CD4-positive, alpha-beta T cell (primary cell): ENCODE results near the gene KCNC1. TPM values are rescaled to one million over a fixed set of nuclear protein-coding genes. Genes with fewer than 3 reads are reported as not detected.

Experiments
- ATAC-seq: fragments of 200-7000 bp; cut with Tn5 transposase; one replicate; pipeline ENCODE4 v1.10.0; 2022; ENCODE audit warnings: mild to moderate bottlenecking; ENCODE audit not compliant: poor library complexity
- CTCF ChIA-PET: fragments of 350-600 bp; sonication (Branson Sonifier 250); formaldehyde crosslinking; loops from one replicate; lab custom pipeline; 2021; ENCODE audit warnings: antibody characterized with exemption, inconsistent platforms; lab: Charles Lee
- POLR2A ChIA-PET: fragments of 350-600 bp; sonication (Branson Sonifier 250); formaldehyde crosslinking; loops from one replicate; lab custom pipeline; 2021; ENCODE audit warnings: antibody characterized with exemption, inconsistent platforms; lab: Charles Lee
- DNase-seq, 14 experiments: peaks; one replicate each; pipeline ENCODE4 v3.0.0-alpha.2; 2013 to 2020; ENCODE audit warnings: mixed read lengths in 2 of 14
- H3K27ac ChIP-seq, 2 donors: one replicate each; pipeline versions ENCODE4 v1.5.1 to v1.7.0; 2013; ENCODE audit warnings: low read length in 2 of 2, low read depth in 1 of 2, mild to moderate bottlenecking in 1 of 2
- H3K27me3 ChIP-seq, 2 experiments: 1 replicate in 1 of 2; 2 replicates in 1 of 2; pipeline versions ENCODE4 v1.6.1 to v1.7.0; 2013; ENCODE audit warnings: low read length in 2 of 2, control low read depth in 1 of 2, mild to moderate bottlenecking in 1 of 2, moderate library complexity in 1 of 2; ENCODE audit not compliant: insufficient read depth in 2 of 2, control insufficient read depth in 1 of 2
- H3K36me3 ChIP-seq: one replicate; pipeline ENCODE4 v1.6.1; 2013; ENCODE audit warnings: low read length, control low read depth; ENCODE audit not compliant: insufficient read depth
- H3K4me1 ChIP-seq: one replicate; pipeline ENCODE4 v1.6.1; 2013; ENCODE audit warnings: low read length, control low read depth; ENCODE audit not compliant: insufficient read depth
- H3K4me3 ChIP-seq: one replicate; pipeline ENCODE4 v1.5.1; 2013; ENCODE audit warnings: mild to moderate bottlenecking, low read length, moderate library complexity
- H3K9me3 ChIP-seq, 2 experiments: 1 replicate in 1 of 2; 2 replicates in 1 of 2; pipeline versions ENCODE4 v1.6.1 to v1.7.0; 2013; ENCODE audit warnings: low read length in 2 of 2, mild to moderate bottlenecking in 2 of 2, control low read depth in 1 of 2, moderate library complexity in 1 of 2; ENCODE audit not compliant: control insufficient read depth in 1 of 2, insufficient read depth in 1 of 2
- H3K27ac Mint-ChIP-seq: one replicate; pipeline ENCODE4 v1.8.0; 2020; ENCODE audit warnings: mixed read lengths
- H3K27me3 Mint-ChIP-seq: one replicate; pipeline ENCODE4 v1.8.0; 2021; ENCODE audit warnings: mixed read lengths
- H3K36me3 Mint-ChIP-seq: one replicate; pipeline ENCODE4 v1.8.0; 2021; ENCODE audit warnings: low read depth, mixed read lengths
- H3K4me1 Mint-ChIP-seq: one replicate; pipeline ENCODE4 v1.8.0; 2021; ENCODE audit warnings: low read depth, mixed read lengths
- H3K4me3 Mint-ChIP-seq: one replicate; pipeline ENCODE4 v1.8.0; 2020; ENCODE audit warnings: mild to moderate bottlenecking, mixed read lengths
- H3K9me3 Mint-ChIP-seq: one replicate; pipeline ENCODE4 v1.8.0; 2020; ENCODE audit warnings: mixed read lengths
- CTCF ChIP-seq: fragments of 200-600 bp; IDR thresholded peaks from one replicate; pipeline ENCODE4 v1.8.0; 2022; ENCODE audit warnings: antibody characterized with exemption, mild to moderate bottlenecking
- intact Hi-C, 2 experiments: fragments of 100-400 bp; cut with DNase I in 1 of 2; cut with micrococcal nuclease in 1 of 2; formaldehyde crosslinking; loops; one replicate each; pipeline versions ENCODE4 v1.15.1 to v1.9.0; 2023 to 2025; cut with DNase I, micrococcal nuclease
- total RNA-seq, 174 experiments: library from RNA in 2 of 174; stranded (reverse) in 2 of 174; gene quantifications; one replicate each; pipeline ENCODE4 v1.2.3 and lab custom pipeline; 2021 to 2026

The KCNC1 gene
- total RNA-seq, 2 experiments from 2014 or later, result not detected

- H3K4me1 ChIP-seq, result no peaks in the 10 kb centered on the region
- intact Hi-C loops, result no loop called here
Measured at GRCh38 chr11:17783878-17784277, 49.3 kb downstream of the KCNC1 start.

DNA sequence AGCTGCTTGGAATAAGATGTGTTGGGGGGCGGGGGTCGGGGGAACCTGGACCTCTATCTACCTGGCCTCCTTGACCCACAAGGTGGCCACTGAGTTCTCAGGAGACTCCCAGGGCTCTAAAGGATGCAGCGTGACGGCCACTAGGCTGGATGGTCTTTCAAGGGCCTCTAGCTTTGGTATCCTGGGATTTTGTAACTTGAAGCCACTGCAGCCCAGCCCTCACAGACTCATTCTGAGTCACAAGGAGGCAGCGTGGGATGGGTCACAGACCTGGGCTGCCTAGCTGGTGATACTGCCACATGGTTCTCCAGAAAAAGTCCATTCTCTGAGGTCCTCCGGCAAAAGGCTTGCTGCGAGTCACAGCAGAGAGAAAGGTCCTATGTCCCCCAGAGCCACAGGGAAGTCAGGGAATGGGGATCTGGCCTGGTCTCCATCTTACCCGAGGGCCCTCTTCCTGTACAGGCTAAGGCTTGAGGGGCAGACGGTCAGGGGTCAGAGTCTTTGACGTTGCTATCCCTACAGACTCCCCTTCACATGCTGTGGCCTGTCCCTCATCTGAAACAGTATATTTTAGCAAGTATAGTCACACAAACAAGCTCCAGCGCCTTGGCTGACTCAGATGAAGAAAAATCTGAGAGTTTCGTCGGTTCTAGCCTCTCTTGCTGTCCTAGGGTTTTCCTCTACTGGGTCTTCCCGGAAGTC, 52.4 kb downstream of the KCNC1 start:
- ATAC-seq, result no peak
- Histone ChIP-seq H3K27me3 (no peaks in the 10 kb centered on the region), H3K36me3 (peaks cover 4% of the 10 kb centered on the region), H3K4me3 (no peak overlapping the region), H3K27ac (no peak overlapping the region), H3K9me3 (no peaks in the 10 kb centered on the region), H3K4me1 (no peaks in the 10 kb centered on the region)
- POLR2A ChIA-PET, result no interaction called here
- H3K36me3 Mint-ChIP-seq, result peaks cover 24% of the 10 kb centered on the region
- TF ChIP-seq CTCF, result no peak
- DNase-seq, result no peak
- no peaks in the 10 kb centered on the region for H3K27me3 Mint-ChIP-seq
- CTCF ChIA-PET, result no interaction called here
- no peaks in the 10 kb centered on the region for H3K4me1 Mint-ChIP-seq
- H3K4me3 Mint-ChIP-seq, result no peak overlapping the region
- intact Hi-C loops, result no loop called here
- H3K27ac Mint-ChIP-seq, result no peak overlapping the region
- no peaks in the 10 kb centered on the region for H3K9me3 Mint-ChIP-seq

More at GRCh38 chr11:17783878-17784277, 49.3 kb downstream of the KCNC1 start:
- peaks cover 4% of the 10 kb centered on the region for H3K36me3 ChIP-seq
- no peak overlapping the region for H3K27ac Mint-ChIP-seq
- ATAC-seq (no peak), DNase-seq (no peak)
- TF ChIP-seq CTCF, result no peak
- peaks cover 20% of the 10 kb centered on the region for H3K36me3 Mint-ChIP-seq
- H3K27me3 Mint-ChIP-seq, result no peaks in the 10 kb centered on the region
- no peaks in the 10 kb centered on the region for H3K27me3 ChIP-seq
- H3K4me3 Mint-ChIP-seq, result no peak overlapping the region
- H3K9me3 Mint-ChIP-seq, result no peaks in the 10 kb centered on the region
- no peak overlapping the region for H3K27ac ChIP-seq
- ChIA-PET CTCF (no interaction called here), POLR2A (no interaction called here)
- H3K4me1 Mint-ChIP-seq, result no peaks in the 10 kb centered on the region
- H3K9me3 ChIP-seq, result no peaks in the 10 kb centered on the region
- H3K4me3 ChIP-seq, result no peak overlapping the region

- CTCF ChIA-PET, result no interaction called here
- H3K36me3 ChIP-seq, result peaks cover 4% of the 10 kb centered on the region
Measured at GRCh38 chr11:17788084-17788483, 53.5 kb downstream of the KCNC1 start.

More at GRCh38 chr11:17788084-17788483, 53.5 kb downstream of the KCNC1 start:
- H3K27ac Mint-ChIP-seq, result no peak overlapping the region
- no peak overlapping the region for H3K4me3 ChIP-seq
- H3K4me1 Mint-ChIP-seq, result no peaks in the 10 kb centered on the region
- no peak for DNase-seq
- POLR2A ChIA-PET, result no interaction called here
- H3K9me3 ChIP-seq, result no peaks in the 10 kb centered on the region
- intact Hi-C loops, result no loop called here
- H3K27me3 Mint-ChIP-seq, result no peaks in the 10 kb centered on the region
- H3K4me3 Mint-ChIP-seq, result no peak overlapping the region
- H3K27ac ChIP-seq, result no peak overlapping the region
- H3K9me3 Mint-ChIP-seq, result no peaks in the 10 kb centered on the region
- H3K36me3 Mint-ChIP-seq, result peaks cover 24% of the 10 kb centered on the region
- no peak for TF ChIP-seq CTCF
- no peaks in the 10 kb centered on the region for H3K27me3 ChIP-seq
- no peak for ATAC-seq
- H3K4me1 ChIP-seq, result no peaks in the 10 kb centered on the region
